ENCODE results near the gene CCDC24. TPM values are rescaled to one million over a fixed set of nuclear protein-coding genes. Genes with fewer than 3 reads are reported as not detected.

CCDC24 gene
- total and polyA plus RNA-seq, 9 of the 15 experiments (the other 6 are each of a cell fraction or from before 2014, with no cell fraction given), result 0.31 to 4.5 (median 1.5) TPM

DNA sequence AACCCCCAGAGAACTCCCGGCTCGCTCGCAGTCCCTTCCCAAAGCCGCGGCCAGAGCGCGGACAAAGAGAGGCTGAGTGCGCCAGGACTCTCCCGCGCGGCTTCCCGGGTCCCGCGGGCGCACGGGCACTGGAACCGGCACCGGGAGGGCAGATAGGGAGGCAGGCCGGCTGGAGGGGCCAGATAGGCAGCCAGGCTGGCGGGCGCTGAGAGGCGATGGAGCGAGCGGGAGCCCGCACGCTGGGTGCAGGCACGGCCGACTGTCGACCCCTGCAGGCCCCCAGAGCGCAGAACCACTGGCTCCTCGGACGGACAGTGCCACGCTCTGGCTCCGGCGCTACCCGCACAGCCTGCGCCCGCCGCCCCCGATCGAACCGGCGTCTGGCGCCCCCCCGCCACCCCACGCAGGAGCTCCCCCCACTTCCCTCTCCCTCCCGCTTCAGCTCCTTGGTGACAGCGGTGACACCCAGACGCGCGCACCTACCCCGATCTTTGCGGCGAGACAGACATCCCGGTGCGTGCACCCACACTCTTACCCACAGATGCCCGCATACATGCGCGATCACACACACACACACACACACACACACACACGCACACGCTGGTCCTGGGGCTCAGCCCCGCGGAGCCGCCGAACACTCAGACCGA is 39.3 kb downstream of the CCDC24 start:
- no peaks in the 10 kb centered on the region for H3K9me1 ChIP-seq (ENCODE audit: control insufficient read depth, insufficient read depth, low read length)
- H3K4me1 ChIP-seq (replicated peaks in 1 of 2; ENCODE audit: control insufficient read depth in 2 of 2, insufficient read depth in 2 of 2, low read length in 2 of 2), result peaks cover 50 to 68% of the 10 kb centered on the region in 2 experiments
- H3K79me2 ChIP-seq (ENCODE audit: control insufficient read depth, insufficient read depth, low read length), result peaks cover 21% of the 10 kb centered on the region
- H3K27ac ChIP-seq (ENCODE audit: extremely low read depth, low read depth, low read length), result peak overlapping the region; percentile 84
- BruUV-seq (replicated peaks), result TSS peak; percentile 28
- CTCF ChIA-PET (ENCODE audit: low intra/inter-chr PET ratio), result no interaction called here
- no peaks in the 10 kb centered on the region for H3K27me3 ChIP-seq (ENCODE audit: control insufficient read depth in 2 of 2, insufficient read depth in 2 of 2, low read length in 2 of 2)
- peak overlapping the region; percentile 82 for H3K4me3 ChIP-seq
- WGBS (ENCODE audit: insufficient coverage, low coverage, missing lambda C conversion rate), result under 1% methylated on average over 59 of the region's 66 CpGs
- no peaks in the 10 kb centered on the region for H3K9me3 ChIP-seq (replicated peaks; ENCODE audit: control insufficient read depth, insufficient read depth, low read depth, low read length)
- ATAC-seq (peak; percentile 62), DNase-seq (ENCODE audit: extremely low read depth in 1 of 4, low spot score in 3 of 4) (peak; percentile 58 to 75 (median 71)), FAIRE-seq (no peak)
- no peaks in the 10 kb centered on the region; the same call in 2 of the 3 replicates for H3K36me3 ChIP-seq (ENCODE audit: control insufficient read depth, insufficient read depth, low read length)
- H3K9ac ChIP-seq (ENCODE audit: insufficient read depth in 1 of 2, low read depth in 2 of 2, low read length in 2 of 2), result peak overlapping the region; percentile 84 to 93
- H4K20me1 ChIP-seq (replicated peaks; ENCODE audit: control insufficient read depth, insufficient read depth, low read length), result peaks cover 5% of the 10 kb centered on the region; the same call in 1 of the 2 replicates
- in situ Hi-C loops (cut with MboI), result no loop called here
- peak overlapping the region; percentile 70 for H2AFZ ChIP-seq (ENCODE audit: low read depth, low read length)
- POLR2A ChIA-PET, result interaction anchor here (0.6 to 4.9 kb wide), 17 partner anchors 10 to 859 kb away, joined by 3 to 29 read pairs (median 4); partner anchors contain the start of genes CFAP57 and EBNA1BP2
- intact Hi-C loops (cut with micrococcal nuclease), result no loop called here
- peak overlapping the region; percentile 96 for H3K4me2 ChIP-seq (ENCODE audit: insufficient read depth, low read length)
- no peak for TF ChIP-seq NFIC (IDR thresholded peaks at IDR 0.05)
- TF ChIP-seq POLR2B (IDR thresholded peaks at IDR 0.05; ENCODE audit: low read depth, partially characterized antibody), result peak; percentile 27
- TF ChIP-seq STAG1 (CRISPR knock-in tag; IDR thresholded peaks at IDR 0.05; ENCODE audit: borderline replicate concordance), result peak; percentile 45; the same call in 1 of the 2 replicates
- TF ChIP-seq MTA1 (IDR thresholded peaks at IDR 0.05; ENCODE audit: borderline replicate concordance), result 0 out of 2 replicates have a peak, but pooled peaks have one; percentile 66
- TF ChIP-seq MAX (CRISPR knock-in tag; IDR thresholded peaks at IDR 0.05), result peak; percentile 36; the same call in 1 of the 2 replicates
- TF ChIP-seq NEUROD1 (IDR thresholded peaks at IDR 0.05; ENCODE audit: borderline replicate concordance, low read depth, low read length, partially characterized antibody), result peak; percentile 35
- peak; percentile 20 for TF ChIP-seq TBP (optimal IDR thresholded peaks at IDR 0.05; ENCODE audit: low read depth, low read length)
- peak; percentile 21 for TF ChIP-seq HMGN3 (IDR thresholded peaks at IDR 0.05; ENCODE audit: borderline replicate concordance, extremely low read depth, insufficient read length, low read depth, low read length)
- TF ChIP-seq GABPA (tag; conservative IDR thresholded peaks at IDR 0.05; ENCODE audit: low read depth), result no peak
- TF ChIP-seq GATAD2A (IDR thresholded peaks at IDR 0.05), result no peak
- no peak for TF ChIP-seq NFE2L1 (tag; IDR thresholded peaks at IDR 0.05; ENCODE audit: borderline replicate concordance, low read depth)
- peak; percentile 31 for TF ChIP-seq SAP30 (IDR thresholded peaks at IDR 0.05; ENCODE audit: borderline replicate concordance, insufficient read depth, low read depth, low read length, poor library complexity, severe bottlenecking)
- TF ChIP-seq ZBTB17 (CRISPR knock-in tag; IDR thresholded peaks at IDR 0.05), result 0 out of 2 replicates have a peak, but pooled peaks have one; percentile 18
- peak; percentile 59 for TF ChIP-seq PRPF4 (IDR thresholded peaks at IDR 0.05; ENCODE audit: insufficient read depth, low read depth, low read length, poor library complexity, severe bottlenecking)
- no peak for TF ChIP-seq ZNF175 (CRISPR knock-in tag; IDR thresholded peaks at IDR 0.05; ENCODE audit: low read depth)
- peak; percentile 11; the same call in 1 of the 2 replicates for TF ChIP-seq MYNN (IDR thresholded peaks at IDR 0.05)
- TF ChIP-seq MYNN (CRISPR knock-in tag; IDR thresholded peaks at IDR 0.05), result no peak
- peak; percentile 73; the same call in 1 of the 2 replicates for TF ChIP-seq SRSF3 (IDR thresholded peaks at IDR 0.05; ENCODE audit: insufficient read depth, low read length)
- 0 out of 2 replicates have a peak, but pooled peaks have one; percentile 66 for TF ChIP-seq ZBTB1 (CRISPR knock-in tag; IDR thresholded peaks at IDR 0.05; ENCODE audit: borderline replicate concordance, low read depth)
- TF ChIP-seq HLTF (IDR thresholded peaks at IDR 0.05), result 0 out of 2 replicates have a peak, but pooled peaks have one; percentile 58
- TF ChIP-seq CBX3 (IDR thresholded peaks at IDR 0.05; ENCODE audit: borderline replicate concordance in 1 of 2, low read length in 2 of 2), result 0 out of 3 replicates have a peak, but pooled peaks of 1 of the 2 experiments have one; percentile 6
